ENCODE data around the gene NOL6.
"Not testable (repeated sequence)": the region's sequence is repeated elsewhere in the genome, so short reads cannot be mapped to it uniquely, and the experiment has no call there.

NOL6 gene

GRCh38 chr9:33463151-33463550 lies 10.6 kb downstream of the NOL6 start:
- TF ChIP-seq, protein P1, sequence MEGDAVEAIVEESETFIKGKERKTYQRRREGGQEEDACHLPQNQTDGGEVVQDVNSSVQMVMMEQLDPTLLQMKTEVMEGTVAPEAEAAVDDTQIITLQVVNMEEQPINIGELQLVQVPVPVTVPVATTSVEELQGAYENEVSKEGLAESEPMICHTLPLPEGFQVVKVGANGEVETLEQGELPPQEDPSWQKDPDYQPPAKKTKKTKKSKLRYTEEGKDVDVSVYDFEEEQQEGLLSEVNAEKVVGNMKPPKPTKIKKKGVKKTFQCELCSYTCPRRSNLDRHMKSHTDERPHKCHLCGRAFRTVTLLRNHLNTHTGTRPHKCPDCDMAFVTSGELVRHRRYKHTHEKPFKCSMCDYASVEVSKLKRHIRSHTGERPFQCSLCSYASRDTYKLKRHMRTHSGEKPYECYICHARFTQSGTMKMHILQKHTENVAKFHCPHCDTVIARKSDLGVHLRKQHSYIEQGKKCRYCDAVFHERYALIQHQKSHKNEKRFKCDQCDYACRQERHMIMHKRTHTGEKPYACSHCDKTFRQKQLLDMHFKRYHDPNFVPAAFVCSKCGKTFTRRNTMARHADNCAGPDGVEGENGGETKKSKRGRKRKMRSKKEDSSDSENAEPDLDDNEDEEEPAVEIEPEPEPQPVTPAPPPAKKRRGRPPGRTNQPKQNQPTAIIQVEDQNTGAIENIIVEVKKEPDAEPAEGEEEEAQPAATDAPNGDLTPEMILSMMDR (IDR thresholded peaks at IDR 0.05; ENCODE audit: control insufficient read depth, extremely low read depth, insufficient read depth): no peak
- no peak overlapping the region for H3K4me3 ChIP-seq (ENCODE audit: low read depth, low read length)
- no peak for DNase-seq (ENCODE audit: low read depth)

GRCh38 chr9:33461492-33461891 lies 12.2 kb downstream of the NOL6 start:
- H3K4me3 ChIP-seq (ENCODE audit: low read depth, low read length): no peak overlapping the region
- no peak for DNase-seq (ENCODE audit: low read depth)
- TF ChIP-seq, protein P1 (IDR thresholded peaks at IDR 0.05; ENCODE audit: control insufficient read depth, extremely low read depth, insufficient read depth): no peak

DNA sequence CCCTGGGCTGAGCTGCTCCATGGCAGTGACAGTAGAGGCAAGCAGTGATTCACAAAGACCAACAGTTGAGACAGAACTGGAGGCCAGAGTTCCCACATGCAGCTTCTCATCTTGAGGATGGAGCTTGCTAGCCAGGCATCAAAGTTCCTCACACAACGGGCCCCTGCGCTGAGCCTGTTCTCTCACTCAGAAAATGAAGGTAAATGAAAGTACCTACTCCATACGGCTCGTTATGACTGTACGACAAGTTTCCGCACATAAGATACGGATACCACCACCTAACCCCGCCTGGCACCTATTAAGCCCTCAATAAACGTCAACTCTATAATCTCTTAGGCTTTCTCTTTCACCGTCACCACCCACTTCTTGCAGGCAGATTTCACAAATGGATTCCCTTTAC lies 12.9 kb downstream of the NOL6 start:
- TF ChIP-seq, protein P1 (IDR thresholded peaks at IDR 0.05; ENCODE audit: control insufficient read depth, extremely low read depth, insufficient read depth): no peak
- no peak for DNase-seq (ENCODE audit: low read depth)
- no peak overlapping the region for H3K4me3 ChIP-seq (ENCODE audit: low read depth, low read length)

DNA sequence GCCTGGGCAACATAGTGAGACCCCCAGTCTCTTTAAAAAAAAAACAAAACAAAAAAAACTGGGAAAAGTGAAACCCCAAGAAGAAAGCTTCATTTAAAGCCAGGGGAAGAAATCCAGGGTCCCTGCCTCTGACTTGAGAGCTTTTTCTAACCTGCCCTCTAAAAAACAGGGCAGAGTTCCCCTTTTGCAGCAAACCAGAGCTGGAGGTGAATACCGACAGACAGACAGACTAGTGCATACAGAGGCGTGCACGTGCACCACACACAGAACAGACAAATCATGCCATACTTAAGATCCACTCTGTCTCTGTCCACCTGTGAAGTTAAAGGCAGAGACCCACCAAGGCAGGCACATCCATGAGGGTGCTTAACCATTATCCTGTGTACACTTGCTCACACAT lies 14.6 kb downstream of the NOL6 start:
- no peak overlapping the region for H3K4me3 ChIP-seq (ENCODE audit: low read depth, low read length)
- TF ChIP-seq, protein P1 (IDR thresholded peaks at IDR 0.05; ENCODE audit: control insufficient read depth, extremely low read depth, insufficient read depth): no peak
- no peak for DNase-seq (ENCODE audit: low read depth)

DNA sequence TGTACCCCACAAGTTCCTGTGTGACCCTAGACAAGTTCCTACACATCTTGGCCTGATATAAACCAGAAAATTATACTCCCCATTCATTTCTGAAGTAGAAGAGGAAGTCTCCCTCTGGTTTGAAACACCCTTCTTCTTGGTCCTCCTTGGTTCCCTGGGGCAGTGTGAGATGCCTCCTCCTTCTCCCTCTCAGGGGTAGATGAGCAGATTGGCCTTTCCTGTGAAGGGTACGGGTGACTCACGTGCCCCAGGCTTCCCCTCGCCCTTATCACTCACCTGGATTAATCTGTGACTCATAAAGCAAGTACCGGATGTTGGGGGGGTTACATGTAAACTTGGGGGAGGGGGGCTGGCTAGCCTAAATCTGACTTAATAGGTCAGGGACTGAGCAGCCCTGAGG lies 15.3 kb downstream of the NOL6 start:
- TF ChIP-seq, protein P1 (IDR thresholded peaks at IDR 0.05; ENCODE audit: control insufficient read depth, extremely low read depth, insufficient read depth): no peak
- DNase-seq (ENCODE audit: low read depth): no peak
- H3K4me3 ChIP-seq (ENCODE audit: low read depth, low read length): no peak overlapping the region

DNA sequence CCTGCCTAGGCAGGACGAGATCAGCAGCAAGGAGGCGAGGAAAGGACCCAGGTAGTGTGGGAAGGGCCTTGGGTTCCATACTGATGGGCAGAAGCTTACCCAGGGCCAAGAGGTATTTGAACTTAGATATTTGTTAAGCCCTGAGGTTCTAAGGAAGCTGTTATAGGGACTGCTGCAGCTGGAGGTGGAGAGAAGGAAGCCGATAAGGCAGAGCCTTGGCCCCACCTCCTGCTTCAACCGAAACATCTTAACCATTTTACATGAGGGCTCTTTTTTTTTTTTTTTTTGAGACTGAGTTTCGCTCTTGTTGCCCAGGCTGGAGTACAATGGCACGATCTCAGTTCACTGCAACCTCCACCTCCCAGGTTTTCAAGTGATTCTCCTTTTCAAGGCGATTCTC lies 17.8 kb downstream of the NOL6 start:
- no peak for DNase-seq (ENCODE audit: low read depth)
- TF ChIP-seq, protein P1 (IDR thresholded peaks at IDR 0.05; ENCODE audit: control insufficient read depth, extremely low read depth, insufficient read depth): no peak
- H3K4me3 ChIP-seq (ENCODE audit: low read depth, low read length): no peak overlapping the region

DNA sequence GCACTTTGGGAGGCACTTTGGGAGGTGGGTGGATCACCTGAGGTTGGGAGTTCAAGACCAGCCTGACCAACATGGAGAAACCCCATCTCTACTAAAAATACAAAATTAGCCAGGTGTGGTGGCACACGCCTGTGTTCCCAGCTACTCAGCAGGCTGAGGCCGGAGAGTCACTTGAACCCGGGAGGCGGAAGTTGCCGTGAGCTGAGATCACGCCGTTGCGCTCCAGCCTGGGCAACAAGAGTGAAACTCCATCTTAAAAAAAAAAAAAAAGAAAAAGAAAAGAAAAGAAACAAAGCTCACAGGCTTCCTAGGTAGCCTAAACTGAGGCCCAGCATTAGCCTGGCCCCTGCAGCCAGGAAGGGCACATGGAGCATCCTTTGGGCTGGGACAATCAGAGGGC lies 18.3 kb downstream of the NOL6 start:
- H3K4me3 ChIP-seq (ENCODE audit: low read depth, low read length); DNase-seq (ENCODE audit: low read depth): not testable (repeated sequence)

DNA sequence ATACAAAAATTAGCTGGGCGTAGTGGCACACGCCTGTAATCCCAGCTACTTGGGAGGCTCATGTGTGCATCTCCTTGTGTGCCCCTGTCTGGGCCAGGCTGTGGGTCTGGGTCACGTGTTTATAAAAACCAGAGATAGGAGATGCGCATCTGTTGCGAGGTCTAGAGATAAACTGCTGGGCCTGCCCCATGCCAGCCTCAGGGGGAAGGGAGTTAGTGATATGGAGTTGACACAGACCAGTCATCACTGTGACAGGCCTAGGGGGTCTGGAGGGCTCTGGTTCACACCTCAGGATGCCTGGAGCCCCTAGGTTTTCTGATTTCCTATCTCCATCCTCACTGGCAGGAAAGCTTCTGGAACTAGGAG lies 19.1 kb downstream of the NOL6 start:
- not testable (repeated sequence) for DNase-seq (ENCODE audit: low read depth); H3K4me3 ChIP-seq (ENCODE audit: low read depth, low read length)

Data from LNCaP clone FGC (cell line).